DMS153 (cell line): ENCODE measurements around the gene EPB41L4B.
A peak's percentile ranks its signal among the peaks of the same experiment; 100 is the strongest.
"Not testable (repeated sequence)": the region's sequence is repeated elsewhere in the genome, so short reads cannot be mapped to it uniquely, and the experiment has no call there.

Experiments used
- DNase-seq: peaks from one replicate; lab custom pipeline; 2025; lab: John Stamatoyannopoulos, UW

EPB41L4B gene

DNA sequence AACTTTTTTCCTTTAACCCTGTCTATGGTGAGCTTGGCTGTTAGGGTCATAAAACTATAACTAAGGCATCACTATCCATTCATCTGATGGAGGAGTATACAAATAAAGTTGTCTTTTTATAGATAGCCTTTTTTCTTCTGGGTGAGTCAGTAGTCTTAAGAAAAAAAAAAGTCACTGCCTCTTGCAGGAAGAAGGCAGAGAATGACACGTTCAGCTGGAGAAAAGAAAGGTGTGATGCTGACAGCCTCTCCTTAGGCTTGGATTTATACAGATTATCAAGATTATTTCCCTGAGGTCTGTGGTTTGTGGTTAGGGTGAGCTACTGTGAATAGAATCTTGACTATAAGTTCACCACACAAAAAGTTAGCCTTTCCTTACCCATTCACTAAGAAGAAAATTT, 23.0 kb downstream of the EPB41L4B start:
- DNase-seq, result no peak

DNA sequence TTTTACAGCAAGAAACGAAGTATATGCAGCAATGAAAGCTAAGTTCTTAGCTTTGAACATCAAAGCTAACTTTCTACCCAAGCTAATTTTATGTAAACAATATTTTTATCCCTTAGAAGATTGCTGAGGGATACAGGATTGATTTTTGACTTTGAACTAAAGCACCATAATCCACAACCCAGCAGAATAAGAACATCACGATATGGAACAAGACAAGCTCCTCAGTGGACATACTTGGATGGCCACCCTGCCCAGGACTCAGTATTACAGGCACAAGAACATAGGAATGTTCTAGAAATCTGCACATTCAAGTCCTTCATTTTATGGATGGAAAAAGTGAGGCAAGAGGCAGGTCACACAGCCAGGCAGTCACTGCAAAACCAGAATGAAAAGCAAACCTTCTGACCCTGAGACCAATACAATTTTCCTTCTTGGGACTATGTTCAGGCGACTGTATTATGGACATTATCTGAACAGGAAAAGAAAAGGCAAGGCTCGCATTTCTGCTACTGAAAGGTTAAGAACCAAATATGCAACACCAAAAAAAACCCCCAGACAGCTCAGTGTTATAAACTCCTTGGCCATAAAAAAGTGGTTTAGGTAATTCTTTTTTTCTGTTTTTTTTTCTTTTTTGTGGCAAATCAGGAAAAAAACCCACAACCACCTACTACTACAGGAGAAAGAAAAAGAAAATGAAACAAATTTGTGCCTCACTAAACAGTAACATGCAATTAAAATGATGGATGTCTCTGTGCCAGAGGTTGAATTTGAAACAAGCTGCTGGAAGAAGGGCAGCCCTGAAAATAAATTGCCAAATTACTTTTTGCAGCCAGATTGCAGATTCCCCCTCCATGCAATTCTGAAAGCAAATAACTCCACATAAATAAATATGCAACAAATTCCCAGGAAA, 25.4 kb downstream of the EPB41L4B start:
- no peak for DNase-seq

DNA sequence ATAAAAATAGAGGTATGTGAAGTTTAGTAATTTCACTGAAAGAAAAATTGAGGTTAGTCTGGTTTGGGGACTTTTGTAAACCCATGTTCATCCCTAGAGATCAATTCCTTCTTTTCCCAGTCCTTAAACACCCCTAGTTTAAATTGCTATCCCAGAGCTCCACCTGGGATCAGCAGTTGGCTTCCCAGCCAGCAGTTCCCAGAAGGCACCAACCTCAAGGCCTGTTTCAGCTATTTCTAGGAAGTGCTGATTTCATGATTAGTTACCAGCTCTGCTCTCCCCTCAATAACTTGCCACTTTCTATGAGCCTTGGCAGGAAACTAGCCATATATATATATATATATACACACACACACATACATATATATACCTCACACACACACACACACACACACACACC, 30.5 kb downstream of the EPB41L4B start:
- no peak for DNase-seq

DNA sequence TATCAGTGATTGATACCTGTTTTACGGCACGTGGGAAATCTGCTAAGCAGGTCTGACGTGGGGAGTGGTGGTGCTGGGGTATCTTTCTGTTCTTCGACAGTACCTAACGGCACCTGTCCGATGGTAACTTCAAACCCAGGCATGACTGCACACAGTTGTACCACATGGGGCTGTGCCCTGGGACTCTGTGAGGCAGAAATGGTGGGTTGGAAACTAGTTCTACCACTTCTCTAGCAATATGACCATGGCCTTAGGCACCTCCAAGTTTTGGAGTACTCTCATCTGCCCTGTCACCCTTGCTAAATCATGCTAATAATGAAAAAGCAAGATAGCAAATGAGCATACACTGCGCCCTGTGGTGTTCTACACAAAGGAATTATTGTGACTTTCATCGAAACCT, 30.9 kb downstream of the EPB41L4B start:
- DNase-seq, result no peak

DNA sequence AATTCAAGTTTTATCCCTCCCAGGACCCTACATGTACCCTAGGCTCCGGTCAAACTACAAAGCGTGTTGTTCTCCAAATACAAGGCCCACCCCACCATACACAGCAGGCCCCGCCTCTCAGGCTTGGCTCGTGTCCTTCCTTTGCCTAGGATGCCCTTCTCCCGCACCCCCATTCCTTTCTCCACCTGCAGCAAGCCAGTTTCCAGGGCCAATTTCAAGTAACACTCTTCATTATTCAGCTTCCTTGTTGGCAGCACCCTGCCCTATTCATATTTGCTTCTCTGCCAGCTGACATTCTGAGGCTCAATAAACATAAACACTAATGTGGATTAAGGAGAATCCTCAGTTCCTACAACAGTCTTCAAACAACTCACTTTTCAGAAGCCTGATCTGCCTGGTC, 31.7 kb downstream of the EPB41L4B start:
- DNase-seq, result no peak

DNA sequence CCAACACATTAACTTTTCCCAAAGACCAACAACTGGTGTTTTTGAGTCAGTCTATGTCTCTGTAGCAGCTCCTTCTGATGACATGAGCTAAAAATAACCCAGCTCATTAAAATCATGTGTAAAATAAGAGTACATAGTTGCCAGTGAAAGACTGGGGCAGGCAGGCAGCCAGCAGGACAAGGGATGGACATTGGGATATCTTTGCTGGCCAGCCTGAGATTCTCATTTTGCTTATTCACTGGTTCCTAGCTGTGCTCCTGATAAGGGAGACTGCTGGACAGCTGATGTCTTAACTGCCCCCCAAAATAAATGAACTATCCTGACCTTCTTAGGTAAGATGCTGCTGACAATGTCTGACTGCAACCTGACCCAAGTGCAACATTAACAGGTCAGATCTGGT, 33.9 kb downstream of the EPB41L4B start:
- DNase-seq, result no peak

DNA sequence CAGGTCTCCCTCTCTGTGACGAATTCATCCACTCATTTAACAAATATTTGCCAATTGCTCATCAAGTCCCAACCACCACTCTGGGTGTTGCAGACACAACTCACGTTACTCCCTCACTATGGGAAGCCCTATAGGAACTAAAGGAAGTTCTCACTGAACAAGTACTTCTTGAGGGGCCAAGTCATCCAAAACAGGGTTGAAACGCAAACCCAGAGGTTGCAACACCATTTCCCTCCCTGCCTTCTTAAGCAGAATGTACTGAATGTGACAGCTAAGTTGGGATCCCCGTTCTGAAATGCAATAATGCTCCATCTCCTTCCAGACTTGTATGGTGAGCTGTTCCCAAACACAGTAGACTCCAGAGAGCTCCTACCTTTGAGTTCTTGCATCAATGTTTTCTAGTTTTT, 34.3 kb downstream of the EPB41L4B start:
- DNase-seq, result peak; percentile 23

DNA sequence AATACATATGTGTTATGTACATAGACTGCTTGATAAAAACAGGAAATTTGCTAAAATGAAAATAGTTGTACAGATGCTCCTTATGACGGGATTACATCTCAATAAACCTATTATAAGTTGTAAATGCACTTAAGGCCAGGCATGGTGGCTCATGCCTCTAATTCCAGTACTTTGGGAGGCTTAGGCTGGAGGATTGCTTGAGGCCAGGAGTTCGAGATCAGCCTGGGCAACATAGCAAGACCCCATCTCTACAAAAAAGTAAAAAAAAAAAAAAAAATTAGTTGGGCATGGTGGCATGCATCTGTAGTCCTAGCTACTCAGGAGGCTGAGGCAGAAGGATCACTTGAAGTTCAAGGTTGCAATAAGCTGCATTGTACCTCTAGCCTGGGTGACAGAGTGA, 37.2 kb downstream of the EPB41L4B start:
- not testable (repeated sequence) for DNase-seq

DNA sequence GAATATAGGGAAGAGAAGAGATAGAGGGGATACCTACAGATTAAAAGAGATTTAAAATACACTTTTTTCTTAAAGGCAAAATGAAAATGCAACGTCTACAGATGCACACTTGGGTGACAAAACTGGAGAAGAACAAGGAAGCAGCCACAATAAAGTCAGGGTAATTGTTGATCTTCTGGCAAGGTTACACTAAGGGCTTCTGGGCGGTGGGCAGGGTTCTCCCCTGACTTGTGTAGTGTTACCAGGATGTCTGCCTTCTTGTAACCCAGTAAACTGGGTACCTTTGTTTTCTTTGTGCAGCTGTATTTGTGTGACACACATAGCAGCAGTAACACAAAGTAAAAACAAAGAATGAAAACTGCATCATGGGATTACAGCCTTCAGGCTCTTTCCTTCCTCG, 37.8 kb downstream of the EPB41L4B start:
- DNase-seq, result no peak

DNA sequence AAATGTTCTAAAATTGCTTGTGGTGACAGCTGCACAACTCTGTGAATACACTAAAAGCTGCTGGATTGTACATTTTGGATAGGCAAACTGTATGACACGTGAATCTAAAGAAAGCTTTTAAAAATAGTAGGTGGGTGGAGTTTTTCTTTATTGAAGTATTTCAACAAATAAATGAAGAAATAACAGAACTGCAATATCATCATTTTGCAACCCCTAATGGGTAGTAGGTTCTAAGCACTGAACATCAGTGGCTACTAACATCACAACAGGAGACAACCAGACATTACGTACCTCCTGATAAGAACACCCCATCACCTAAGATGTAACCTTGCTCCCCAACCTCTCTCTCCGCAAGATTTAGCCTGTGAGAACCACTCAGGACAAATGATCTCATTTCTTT, 38.6 kb downstream of the EPB41L4B start:
- no peak for DNase-seq

DNA sequence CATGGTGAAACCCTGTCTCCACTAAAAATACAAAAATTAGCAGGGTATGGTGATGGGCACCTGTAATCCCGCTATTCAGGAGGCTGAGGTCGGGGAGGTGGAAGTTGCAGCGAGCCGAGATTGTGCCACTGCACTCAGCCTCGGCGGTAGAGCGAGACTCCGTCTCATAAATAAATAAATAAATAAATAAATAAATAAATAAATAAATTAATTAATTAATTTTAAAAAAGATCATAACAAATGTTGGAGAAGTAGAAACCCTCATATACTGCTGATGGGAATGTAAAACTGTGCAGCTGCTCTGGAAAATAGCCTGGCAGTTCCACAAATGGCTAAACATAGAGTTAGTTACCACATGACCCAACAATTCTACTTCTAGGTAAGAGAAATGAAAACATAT, 39.3 kb downstream of the EPB41L4B start:
- no peak for DNase-seq

DNA sequence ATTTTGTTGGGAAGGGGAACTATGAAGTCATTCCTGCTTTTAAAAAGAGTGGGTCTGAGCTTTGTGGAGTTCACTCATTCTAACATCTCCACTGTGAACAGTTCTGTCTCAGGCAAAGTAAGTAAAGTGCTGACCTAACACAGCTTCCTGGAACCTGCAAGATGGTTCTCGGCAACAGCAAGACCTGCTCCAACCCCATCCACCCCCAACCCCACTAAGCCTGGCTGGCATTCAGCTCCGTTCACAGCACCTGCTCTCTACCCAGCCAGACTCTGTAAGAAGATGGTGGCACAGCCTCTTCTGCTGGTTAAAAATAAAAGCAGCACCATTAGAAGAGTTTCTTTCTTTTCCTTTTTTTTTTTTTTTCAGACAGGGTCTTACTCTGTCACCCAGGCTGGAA, 42.0 kb downstream of the EPB41L4B start:
- no peak for DNase-seq

DNA sequence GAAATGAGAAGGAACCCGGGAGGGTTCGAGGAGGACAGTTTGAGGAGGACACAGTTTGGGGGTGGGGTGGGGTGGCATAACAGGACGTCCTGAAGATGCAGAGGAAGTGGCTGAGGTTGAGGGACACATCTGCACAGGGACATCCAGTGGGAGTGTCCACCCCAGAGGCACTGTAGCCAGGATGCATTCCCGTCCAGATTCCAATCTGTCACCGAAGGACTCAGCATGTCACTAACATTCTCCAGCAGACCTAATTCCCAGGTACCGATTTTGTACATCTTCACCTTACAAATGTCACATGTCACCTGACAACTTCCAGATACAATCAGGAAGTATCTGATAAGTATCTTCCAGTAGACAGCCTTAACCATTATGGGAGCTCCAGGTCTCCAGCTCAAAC, 42.6 kb downstream of the EPB41L4B start:
- DNase-seq, result no peak

DNA sequence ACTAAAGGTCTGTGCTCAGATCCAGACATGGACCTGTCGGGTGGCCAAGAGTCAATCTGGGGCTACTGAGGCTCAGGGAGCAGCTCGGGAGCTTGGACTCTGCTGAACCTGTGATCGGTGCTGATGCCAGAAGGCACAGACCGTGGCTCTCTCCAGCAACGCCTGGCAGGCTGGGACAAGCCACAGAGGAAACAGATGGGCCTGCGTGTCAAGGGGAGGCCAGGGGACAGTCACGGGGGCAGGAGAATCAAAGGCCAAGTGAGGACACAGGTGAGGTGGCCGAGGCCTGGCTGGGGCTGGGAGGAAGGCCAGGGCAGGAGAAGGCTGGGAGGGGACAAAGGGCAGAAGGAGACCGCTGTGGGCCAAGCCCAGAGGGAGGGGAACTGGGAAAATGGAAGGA, 43.4 kb downstream of the EPB41L4B start:
- no peak for DNase-seq

DNA sequence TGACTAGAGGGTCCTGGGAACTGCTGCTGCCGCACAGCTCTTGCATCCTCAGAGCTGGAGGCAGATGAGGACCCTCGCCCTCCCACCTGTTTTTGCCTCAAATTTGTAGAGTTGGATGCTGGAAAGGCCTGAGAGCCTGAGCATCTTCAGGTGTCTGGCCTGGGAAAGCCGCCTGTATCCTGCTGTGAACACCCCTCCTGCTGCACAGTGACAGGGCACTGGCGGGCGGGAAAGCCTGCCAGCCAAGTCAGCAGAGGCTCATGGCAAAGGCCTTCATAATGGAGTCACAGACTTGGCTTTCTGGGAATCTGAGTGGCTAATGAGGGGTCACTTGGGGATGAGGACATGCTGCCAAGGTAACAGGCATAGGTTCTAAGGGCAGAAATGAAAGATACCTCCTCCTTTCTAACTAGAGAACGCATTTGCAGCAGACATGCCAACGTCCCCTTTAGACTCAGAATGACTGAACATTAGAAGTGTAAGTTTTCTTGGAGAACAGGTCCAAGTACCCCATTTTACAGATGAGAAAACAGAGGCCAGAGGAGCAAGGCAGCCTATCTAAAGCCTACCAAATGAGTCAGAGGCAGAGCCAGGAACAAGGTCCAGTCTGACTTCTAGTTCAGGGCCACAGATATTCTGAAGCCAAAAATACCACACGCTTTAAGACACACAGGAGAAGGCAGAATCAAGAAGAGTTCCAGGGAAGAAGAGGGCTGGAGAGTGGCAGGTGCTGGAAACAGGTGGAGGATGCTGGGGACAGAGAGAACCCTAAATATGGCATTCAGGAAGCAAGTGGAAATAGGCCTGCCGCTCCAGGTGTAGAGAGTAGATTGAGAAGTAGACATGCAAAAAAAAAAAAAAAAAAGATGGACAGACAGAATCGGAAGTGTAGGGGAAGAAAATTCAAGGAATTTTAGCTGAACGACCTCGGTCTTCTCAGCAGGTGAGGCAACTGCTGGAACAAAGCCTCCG, 44.1 kb downstream of the EPB41L4B start:
- DNase-seq, result no peak

DNA sequence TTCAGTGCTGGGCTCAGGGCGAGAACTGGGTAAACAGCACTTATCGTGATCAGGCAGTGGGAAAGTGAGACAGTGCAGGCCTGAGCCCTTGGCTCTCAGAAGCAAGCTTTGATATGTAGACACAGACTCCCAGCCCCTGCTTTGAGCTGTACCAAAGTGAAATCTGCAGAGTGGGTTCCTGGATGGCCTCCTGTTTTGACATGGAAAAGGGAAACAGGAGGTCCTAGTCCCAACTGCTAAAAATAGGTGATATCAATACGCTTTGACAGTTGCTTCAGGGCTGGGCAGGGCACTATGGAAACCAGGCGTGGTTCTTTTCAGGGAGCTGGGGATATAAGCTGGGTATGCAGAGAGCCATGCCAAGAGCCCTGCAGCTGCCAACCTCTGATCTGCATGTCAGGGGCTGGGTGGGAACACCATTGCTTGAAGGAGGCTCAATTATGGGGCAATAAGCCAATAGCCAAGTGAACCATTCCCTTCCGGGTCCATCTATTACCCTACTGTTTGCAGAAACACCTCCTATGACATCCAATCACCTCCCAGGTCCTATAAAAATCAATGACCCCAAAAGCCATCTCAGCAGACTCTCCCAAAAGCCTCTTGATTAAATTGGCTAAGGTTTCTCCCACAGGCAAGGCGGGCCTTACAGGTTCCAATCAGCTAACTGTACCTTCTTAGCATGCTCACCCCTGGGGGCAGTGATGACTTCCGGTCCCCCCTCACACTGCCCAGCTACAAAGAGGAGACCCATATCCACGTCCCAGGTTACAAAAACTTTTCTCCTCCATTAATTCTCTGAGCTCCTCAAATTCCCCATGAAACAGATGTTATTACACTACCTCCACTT, 45.8 kb downstream of the EPB41L4B start:
- DNase-seq, result peak; percentile 63

DNA sequence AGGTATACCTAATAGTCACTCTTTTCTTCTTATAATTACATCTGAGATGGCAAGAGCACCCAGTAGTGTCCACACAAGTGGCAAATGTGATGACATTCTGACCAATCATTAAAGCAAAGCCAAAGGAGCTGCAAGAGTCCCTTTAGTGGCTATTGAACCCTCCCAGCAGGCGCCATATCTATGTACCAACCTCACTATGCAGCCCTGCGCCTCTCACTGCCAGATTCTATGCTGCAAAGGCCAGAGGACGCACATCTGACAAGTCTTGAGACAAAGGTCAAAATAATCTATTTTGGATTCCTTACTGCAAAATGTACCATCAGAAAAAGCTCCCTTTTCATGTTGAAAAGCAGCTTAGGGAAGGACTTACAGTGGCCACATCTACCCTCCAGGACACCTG, 47.0 kb downstream of the EPB41L4B start:
- no peak for DNase-seq

DNA sequence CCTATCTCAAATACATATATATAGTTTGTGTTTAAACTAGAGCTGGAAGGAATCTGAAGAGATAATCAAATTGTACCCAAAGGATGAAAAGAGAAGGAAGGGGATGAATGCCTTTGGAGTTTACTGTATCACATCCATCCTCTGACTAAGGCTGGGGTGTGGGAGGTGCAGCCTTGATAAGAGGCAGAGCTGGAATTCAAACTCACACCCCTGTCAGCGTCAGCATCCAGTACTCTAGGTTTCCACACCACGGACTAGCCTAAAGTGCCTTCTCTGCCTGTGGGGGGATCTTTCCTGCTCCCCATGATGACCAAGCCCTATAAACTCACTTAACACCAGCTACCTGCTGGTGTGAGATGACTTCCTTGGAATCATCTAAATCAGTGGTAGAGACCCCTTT, 48.1 kb downstream of the EPB41L4B start:
- DNase-seq, result no peak

DNA sequence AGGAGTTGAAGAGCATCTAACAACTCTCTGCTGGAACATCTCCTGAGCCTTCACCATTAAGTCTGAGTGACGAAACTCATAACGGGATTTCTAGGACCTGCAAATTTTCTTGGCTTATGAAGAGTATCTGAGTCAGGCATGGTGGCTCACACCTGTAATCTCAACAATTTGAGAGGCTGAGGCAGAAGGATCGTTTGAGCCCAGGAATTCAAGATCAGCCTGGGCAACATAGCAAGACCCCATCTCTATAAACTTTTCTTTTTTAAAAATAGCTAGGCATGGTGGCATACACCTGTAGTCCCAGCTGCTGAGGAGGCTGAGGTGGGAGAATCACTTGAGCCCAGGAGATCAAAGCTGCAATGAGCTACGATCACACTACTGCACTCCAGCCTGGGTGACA, 48.8 kb downstream of the EPB41L4B start:
- DNase-seq, result no peak

DNA sequence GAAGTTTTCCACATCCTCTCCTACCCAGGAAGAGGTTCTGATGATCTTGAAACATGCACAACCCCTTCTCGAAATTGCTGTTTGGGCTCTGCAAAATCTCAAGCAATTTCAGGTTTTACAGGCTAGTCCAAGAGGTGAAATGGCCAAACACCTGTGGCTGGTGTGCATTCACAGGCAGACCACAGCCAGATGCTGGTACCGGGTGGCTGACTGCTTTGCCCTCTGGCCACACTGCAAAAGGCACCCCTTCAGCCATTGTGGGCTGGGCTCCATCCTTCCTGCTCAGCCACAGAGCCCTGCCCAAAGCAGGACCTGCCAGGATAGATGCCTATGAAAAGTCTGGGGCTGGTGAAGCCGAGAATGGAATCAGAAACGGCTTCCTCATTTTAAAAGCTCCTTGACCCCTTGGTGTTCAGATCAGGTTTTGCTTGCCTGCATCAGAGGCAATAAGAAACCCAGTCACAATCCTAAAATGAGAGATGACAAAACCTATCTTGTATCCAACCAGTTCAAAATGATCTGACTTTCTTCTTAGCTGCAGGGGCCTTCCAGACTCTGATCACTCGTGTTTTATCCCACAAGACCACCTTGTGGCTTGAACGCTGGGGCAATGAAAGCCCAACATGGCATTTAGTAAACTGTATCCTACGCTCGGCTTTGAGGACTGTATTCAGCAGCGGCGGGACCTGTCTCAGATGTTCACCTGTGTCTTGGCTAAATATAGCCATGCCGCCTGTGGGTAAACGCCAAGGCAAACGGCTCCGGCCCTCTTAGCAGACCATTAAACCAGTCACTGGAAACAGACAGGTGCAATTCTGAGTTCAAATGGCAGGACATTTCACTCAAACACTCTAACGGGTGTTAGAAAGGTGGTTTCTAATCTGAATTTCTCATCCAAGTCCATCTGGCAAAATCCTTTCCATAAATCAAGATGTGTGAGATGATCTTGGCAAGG, 49.6 kb downstream of the EPB41L4B start:
- DNase-seq, result peak; percentile 45

DNA sequence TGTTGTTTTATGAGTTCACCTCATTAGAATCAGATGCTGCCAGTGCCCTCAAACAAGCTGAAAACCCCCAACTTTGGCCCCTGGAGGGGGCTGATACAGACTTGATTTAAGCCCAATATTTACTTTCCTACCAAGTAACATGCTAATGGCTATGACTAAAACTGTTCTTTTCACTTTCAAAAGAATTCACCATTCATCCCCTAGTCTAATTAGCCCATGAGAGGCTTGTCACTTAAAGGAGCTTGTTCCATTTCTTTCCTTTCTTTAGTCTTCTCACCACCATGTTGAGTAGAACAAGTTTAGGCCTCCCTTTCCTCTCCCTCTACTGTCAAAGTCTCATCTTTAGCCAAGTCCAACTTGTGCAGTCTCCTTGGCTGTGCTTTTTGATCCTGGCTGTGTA, 50.4 kb downstream of the EPB41L4B start:
- DNase-seq, result no peak
